T-helper 1 cell treated with Interleukin-12 subunit alpha and Interleukin-12 subunit beta and Interleukin-4 antibody, amounts not matched to agents 30 μg/mL and 1 μg/mL, for 36 hours (primary cell): ENCODE measurements around the gene NEUROD2.

Experiments
- H3K27ac Mint-ChIP-seq: one replicate; pipeline ENCODE4 v1.8.0; 2021; ENCODE audit warnings: mild to moderate bottlenecking, mixed read lengths
- H3K27me3 Mint-ChIP-seq: one replicate; pipeline ENCODE4 v1.8.0; 2021; ENCODE audit warnings: low read depth, mixed read lengths
- H3K36me3 Mint-ChIP-seq: one replicate; pipeline ENCODE4 v1.8.0; 2021; ENCODE audit warnings: low read depth, mixed read lengths
- H3K4me1 Mint-ChIP-seq: one replicate; pipeline ENCODE4 v1.8.0; 2021; ENCODE audit warnings: low read depth, mixed read lengths
- H3K4me3 Mint-ChIP-seq: one replicate; pipeline ENCODE4 v1.8.0; 2021; ENCODE audit warnings: mild to moderate bottlenecking, moderate library complexity, mixed read lengths
- H3K9me3 Mint-ChIP-seq: one replicate; pipeline ENCODE4 v1.8.0; 2021; ENCODE audit warnings: mixed read lengths

The NEUROD2 gene

DNA sequence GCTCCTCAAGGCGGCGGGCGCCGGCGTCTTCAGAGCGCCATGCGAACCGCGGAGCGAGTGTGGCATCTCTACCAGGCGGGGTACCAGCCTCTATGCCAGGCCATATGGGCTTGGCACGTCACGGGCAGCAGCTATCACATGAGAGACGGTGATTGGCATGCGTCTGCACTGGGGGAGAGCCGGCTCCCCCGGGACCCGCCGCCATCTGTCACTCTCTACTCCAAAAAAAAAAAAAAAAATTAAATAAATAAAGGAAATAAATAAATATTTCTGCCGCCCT is at the start of gene NEUROD2:
Gene NEUROD2, minus strand, starts transcription at position 70 of the 280 bp plus-strand sequence. CDS start 1,321 bp downstream, outside the sequence.
- peaks cover 6% of the 10 kb centered on the region for H3K4me1 Mint-ChIP-seq
- no peaks in the 10 kb centered on the region for H3K9me3 Mint-ChIP-seq
- no peak within 1 kb of the TSS for H3K4me3 Mint-ChIP-seq
- H3K27me3 Mint-ChIP-seq = peaks cover 66% of the 10 kb centered on the region
- no peak within 1 kb of the TSS for H3K27ac Mint-ChIP-seq
- H3K36me3 Mint-ChIP-seq = no peaks in the 10 kb centered on the region

- no peak overlapping the region for H3K27ac Mint-ChIP-seq
- H3K9me3 Mint-ChIP-seq = no peaks in the 10 kb centered on the region
- H3K4me1 Mint-ChIP-seq = peaks cover 17% of the 10 kb centered on the region
- peaks cover 6% of the 10 kb centered on the region for H3K36me3 Mint-ChIP-seq
- H3K27me3 Mint-ChIP-seq = no peaks in the 10 kb centered on the region
- no peak overlapping the region for H3K4me3 Mint-ChIP-seq
These were observed 47.4 kb upstream of the NEUROD2 start for GRCh38 chr17:39655105-39655504.

GRCh38 chr17:39653662-39654331 is 46.1 kb upstream of the NEUROD2 start:
- Mint-ChIP-seq H3K27ac (peak overlapping the region; percentile 29), H3K4me1 (peaks cover 17% of the 10 kb centered on the region), H3K36me3 (peaks cover 6% of the 10 kb centered on the region), H3K27me3 (no peaks in the 10 kb centered on the region), H3K4me3 (no peak overlapping the region), H3K9me3 (no peaks in the 10 kb centered on the region)

GRCh38 chr17:39653316-39653661 is 45.6 kb upstream of the NEUROD2 start:
- no peaks in the 10 kb centered on the region for H3K27me3 Mint-ChIP-seq
- H3K27ac Mint-ChIP-seq = no peak overlapping the region
- H3K4me3 Mint-ChIP-seq = no peak overlapping the region
- no peaks in the 10 kb centered on the region for H3K9me3 Mint-ChIP-seq
- H3K36me3 Mint-ChIP-seq = peaks cover 8% of the 10 kb centered on the region
- peaks cover 17% of the 10 kb centered on the region for H3K4me1 Mint-ChIP-seq

- no peak overlapping the region for H3K27ac Mint-ChIP-seq
- H3K4me3 Mint-ChIP-seq = no peak overlapping the region
- H3K36me3 Mint-ChIP-seq = peaks cover 8% of the 10 kb centered on the region
- H3K27me3 Mint-ChIP-seq = no peaks in the 10 kb centered on the region
- H3K4me1 Mint-ChIP-seq = peaks cover 17% of the 10 kb centered on the region
- H3K9me3 Mint-ChIP-seq = no peaks in the 10 kb centered on the region
These were observed 45.0 kb upstream of the NEUROD2 start for GRCh38 chr17:39652587-39653315.

DNA sequence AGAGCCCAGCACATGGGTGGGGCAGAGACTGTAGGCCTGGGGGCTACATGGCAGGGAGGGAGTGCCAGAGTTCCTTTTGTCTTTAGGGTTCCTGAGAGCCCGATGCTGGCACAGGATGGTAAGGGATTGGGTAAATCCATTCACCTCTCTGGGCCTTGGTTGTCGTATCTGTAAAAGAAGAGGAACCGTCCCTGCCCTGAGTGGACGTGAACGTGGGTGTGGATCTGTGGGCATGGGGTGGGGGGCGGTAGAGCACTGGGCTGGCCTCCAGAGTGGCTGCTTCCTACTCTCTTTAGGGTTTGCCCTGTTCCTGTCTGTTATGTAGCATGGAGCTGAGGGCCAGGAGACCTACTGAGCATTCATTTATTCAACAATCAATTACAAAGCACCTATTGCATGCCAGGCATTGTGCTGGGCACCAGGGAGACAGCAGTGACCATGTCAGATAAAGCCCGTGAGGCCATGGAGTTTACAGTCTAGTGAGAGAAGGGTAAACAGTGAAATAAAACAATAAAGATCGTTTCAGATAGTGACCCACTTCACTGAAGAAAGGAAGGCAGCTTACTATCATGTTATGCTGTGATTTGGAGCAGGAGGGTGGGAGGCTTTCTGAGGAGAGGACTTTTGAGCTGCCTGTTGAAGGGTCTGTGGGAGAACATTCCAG is 44.3 kb upstream of the NEUROD2 start:
- H3K4me1 Mint-ChIP-seq = peaks cover 17% of the 10 kb centered on the region
- no peaks in the 10 kb centered on the region for H3K9me3 Mint-ChIP-seq
- H3K27ac Mint-ChIP-seq = peak overlapping the region; percentile 21
- no peak overlapping the region for H3K4me3 Mint-ChIP-seq
- H3K27me3 Mint-ChIP-seq = no peaks in the 10 kb centered on the region
- peaks cover 8% of the 10 kb centered on the region for H3K36me3 Mint-ChIP-seq

- Mint-ChIP-seq H3K9me3 (no peaks in the 10 kb centered on the region), H3K4me3 (no peak overlapping the region), H3K4me1 (peaks cover 13% of the 10 kb centered on the region), H3K27me3 (no peaks in the 10 kb centered on the region), H3K27ac (no peak overlapping the region), H3K36me3 (peaks cover 5% of the 10 kb centered on the region)
These were observed 42.4 kb upstream of the NEUROD2 start for GRCh38 chr17:39650121-39650579.

DNA sequence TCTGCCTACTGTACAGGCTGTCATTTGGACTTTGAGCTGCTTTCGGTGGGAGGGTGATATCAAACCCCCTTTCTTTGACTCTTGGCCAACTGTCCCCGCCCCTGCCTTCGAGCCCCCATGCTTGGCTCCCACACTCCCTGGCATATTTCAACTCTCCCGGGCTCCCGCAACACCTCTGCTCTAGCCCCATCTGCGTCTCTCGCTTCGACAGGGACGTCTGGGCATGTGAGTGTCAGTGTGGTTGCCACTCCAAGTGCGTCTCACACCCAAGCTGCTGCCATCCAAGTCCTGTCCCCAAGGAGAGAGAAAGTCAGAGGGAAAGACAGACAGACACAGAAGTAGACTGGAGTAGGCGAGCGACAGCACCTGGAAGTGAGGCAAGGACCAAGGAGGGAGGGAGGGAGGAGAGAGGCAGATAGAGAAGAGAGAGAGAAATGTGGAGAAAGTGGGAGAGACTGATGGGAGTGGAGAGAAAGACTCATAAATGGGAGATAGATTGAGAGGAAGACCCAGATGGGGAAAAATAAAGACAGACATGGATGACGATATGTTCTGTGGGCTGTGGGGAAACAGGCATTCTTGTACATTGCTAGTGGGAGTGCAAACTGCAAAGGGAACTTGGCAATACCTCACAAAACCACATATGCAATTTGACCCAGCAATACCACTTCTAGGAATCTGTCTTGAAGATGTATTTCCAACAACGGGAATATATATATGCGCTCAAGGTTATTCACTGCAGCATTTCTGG is 41.1 kb upstream of the NEUROD2 start:
- peaks cover 8% of the 10 kb centered on the region for H3K4me1 Mint-ChIP-seq
- H3K27ac Mint-ChIP-seq = no peak overlapping the region
- H3K36me3 Mint-ChIP-seq = peaks cover 5% of the 10 kb centered on the region
- no peak overlapping the region for H3K4me3 Mint-ChIP-seq
- no peaks in the 10 kb centered on the region for H3K9me3 Mint-ChIP-seq
- H3K27me3 Mint-ChIP-seq = no peaks in the 10 kb centered on the region

GRCh38 chr17:39647256-39647655 is 39.5 kb upstream of the NEUROD2 start:
- no peaks in the 10 kb centered on the region for H3K9me3 Mint-ChIP-seq
- H3K4me1 Mint-ChIP-seq = peaks cover 11% of the 10 kb centered on the region
- H3K27me3 Mint-ChIP-seq = no peaks in the 10 kb centered on the region
- H3K27ac Mint-ChIP-seq = no peak overlapping the region
- H3K4me3 Mint-ChIP-seq = no peak overlapping the region
- H3K36me3 Mint-ChIP-seq = peaks cover 4% of the 10 kb centered on the region

DNA sequence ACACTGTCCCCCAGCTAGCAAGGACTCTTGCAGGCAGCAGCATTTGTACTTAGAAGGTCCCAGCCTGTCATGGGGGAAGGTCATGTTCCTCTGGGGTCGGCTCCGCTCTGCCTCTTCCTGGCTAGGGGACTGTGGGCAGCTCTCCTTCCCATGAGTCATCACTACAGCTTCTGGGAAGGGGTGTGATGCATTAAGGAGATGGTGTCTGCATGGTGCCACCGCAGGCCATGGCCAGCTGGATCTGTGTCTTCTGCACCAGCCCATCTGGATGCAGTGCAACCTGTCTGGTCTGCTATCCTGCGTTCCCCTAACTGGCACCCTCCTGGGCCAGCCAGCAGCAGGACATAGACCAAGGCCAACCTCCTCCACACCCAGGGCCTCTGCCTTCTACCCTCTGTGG is 35.6 kb upstream of the NEUROD2 start:
- H3K36me3 Mint-ChIP-seq = peaks cover 8% of the 10 kb centered on the region
- no peaks in the 10 kb centered on the region for H3K27me3 Mint-ChIP-seq
- H3K4me3 Mint-ChIP-seq = no peak overlapping the region
- peaks cover 28% of the 10 kb centered on the region for H3K4me1 Mint-ChIP-seq
- H3K9me3 Mint-ChIP-seq = no peaks in the 10 kb centered on the region
- H3K27ac Mint-ChIP-seq = no peak overlapping the region

- Mint-ChIP-seq H3K9me3 (no peaks in the 10 kb centered on the region), H3K4me3 (no peak overlapping the region), H3K27me3 (no peaks in the 10 kb centered on the region), H3K4me1 (peaks cover 36% of the 10 kb centered on the region), H3K27ac (peak overlapping the region; percentile 12), H3K36me3 (peaks cover 11% of the 10 kb centered on the region)
These were observed 34.8 kb upstream of the NEUROD2 start for GRCh38 chr17:39642291-39643074.

GRCh38 chr17:39641883-39642282 is 34.2 kb upstream of the NEUROD2 start:
- Mint-ChIP-seq H3K27me3 (no peaks in the 10 kb centered on the region), H3K4me1 (peaks cover 36% of the 10 kb centered on the region), H3K36me3 (peaks cover 11% of the 10 kb centered on the region), H3K27ac (no peak overlapping the region), H3K4me3 (no peak overlapping the region), H3K9me3 (no peaks in the 10 kb centered on the region)

GRCh38 chr17:39641097-39641496 is 33.4 kb upstream of the NEUROD2 start:
- no peak overlapping the region for H3K4me3 Mint-ChIP-seq
- no peaks in the 10 kb centered on the region for H3K9me3 Mint-ChIP-seq
- H3K27ac Mint-ChIP-seq = no peak overlapping the region
- peaks cover 11% of the 10 kb centered on the region for H3K36me3 Mint-ChIP-seq
- H3K27me3 Mint-ChIP-seq = no peaks in the 10 kb centered on the region
- H3K4me1 Mint-ChIP-seq = peaks cover 40% of the 10 kb centered on the region

GRCh38 chr17:39640591-39641031 is 32.9 kb upstream of the NEUROD2 start:
- no peak overlapping the region for H3K4me3 Mint-ChIP-seq

More at GRCh38 chr17:39640591-39641031, 32.9 kb upstream of the NEUROD2 start:
- H3K27ac Mint-ChIP-seq = no peak overlapping the region
- peaks cover 41% of the 10 kb centered on the region for H3K4me1 Mint-ChIP-seq
- H3K9me3 Mint-ChIP-seq = no peaks in the 10 kb centered on the region
- peaks cover 11% of the 10 kb centered on the region for H3K36me3 Mint-ChIP-seq
- no peaks in the 10 kb centered on the region for H3K27me3 Mint-ChIP-seq
